Measurements from ENCODE around the gene PARVB.

PARVB gene

GRCh38 chr22:44187652-44188230 lies 163.6 kb downstream of the PARVB start:
- DNase-seq: no peak

- DNase-seq: no peak
Measured at GRCh38 chr22:44188316-44188715, 164.2 kb downstream of the PARVB start.

- no peak for DNase-seq
Measured at GRCh38 chr22:44188986-44189630, 165.0 kb downstream of the PARVB start.

GRCh38 chr22:44190381-44190976 lies 166.4 kb downstream of the PARVB start:
- DNase-seq: no peak

DNA sequence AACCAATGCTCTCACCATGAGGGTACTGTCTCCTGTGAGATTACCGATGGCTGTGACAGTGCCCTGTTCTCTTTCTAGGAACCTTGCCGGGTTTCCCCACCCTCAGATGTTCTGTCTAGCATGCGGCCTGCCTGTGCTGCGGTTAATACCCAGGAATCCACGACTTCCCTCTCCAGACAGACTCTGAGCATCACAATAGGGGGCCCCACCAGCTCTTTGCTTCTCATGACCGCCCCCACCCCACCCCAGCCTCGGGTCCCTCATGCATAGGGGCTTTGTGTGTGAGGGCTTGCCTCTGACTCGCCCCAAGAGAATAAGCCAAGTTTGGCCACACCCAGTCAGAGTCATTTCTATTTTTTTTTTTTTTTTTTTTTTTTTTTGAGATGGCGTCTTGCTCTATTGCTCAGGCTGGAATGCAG lies 166.9 kb downstream of the PARVB start:
- peak in 1 of 2 donors; percentile 12 for DNase-seq

DNA sequence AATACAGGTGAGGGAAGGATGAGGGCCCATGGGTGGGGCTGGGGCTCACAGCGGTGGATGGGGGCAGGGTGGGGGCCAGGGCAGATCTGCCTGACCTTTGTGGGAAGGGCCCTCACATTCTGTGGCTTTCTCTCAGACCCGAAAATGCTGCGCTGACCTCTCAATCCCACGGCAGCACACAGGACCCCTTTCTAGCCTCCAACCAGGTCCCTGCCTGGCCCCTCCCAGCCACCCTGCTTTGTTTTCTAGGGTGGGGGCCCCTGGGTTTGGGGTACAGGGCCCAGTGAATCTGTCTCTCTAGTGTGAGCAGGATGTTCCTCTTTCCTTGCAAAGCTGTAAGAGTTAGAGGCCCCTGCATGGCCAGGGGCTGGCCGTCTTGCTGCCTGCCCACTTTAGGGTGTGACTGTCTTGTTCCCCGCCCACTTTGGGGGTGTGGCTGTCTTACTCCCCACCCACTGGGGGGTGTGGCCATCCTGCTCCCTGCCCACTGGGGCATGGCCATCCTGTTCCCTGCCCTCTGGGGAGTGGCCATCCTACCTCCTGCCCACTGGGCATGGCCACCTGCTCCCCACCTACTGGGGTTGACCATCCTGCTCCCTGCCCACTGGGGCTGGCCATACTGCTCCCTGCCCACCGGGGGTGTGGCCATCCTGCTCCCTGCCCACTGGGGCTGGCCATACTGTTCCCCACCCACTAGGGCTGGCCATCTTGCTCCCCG lies 168.2 kb downstream of the PARVB start:
- no peak for DNase-seq

- DNase-seq: no peak
Measured at GRCh38 chr22:44192816-44193534, 168.9 kb downstream of the PARVB start.

- DNase-seq: no peak
Measured at GRCh38 chr22:44193535-44193891, 169.4 kb downstream of the PARVB start.

DNA sequence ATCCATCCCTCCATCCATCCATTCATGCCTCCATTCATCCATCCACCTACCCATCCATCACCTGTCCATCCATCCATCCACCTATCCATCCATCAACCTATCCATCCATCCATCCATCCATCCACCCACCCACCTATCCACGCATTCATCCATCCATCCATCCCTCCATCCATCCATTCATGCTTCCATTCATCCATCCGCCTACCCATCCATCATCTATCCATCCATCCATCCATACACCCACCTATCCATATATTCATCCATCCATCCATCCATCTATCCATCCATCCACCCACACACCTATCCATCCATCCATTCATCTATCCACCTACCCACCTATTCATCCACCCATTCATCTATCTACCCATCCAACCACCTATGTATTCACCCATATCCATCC lies 170.5 kb downstream of the PARVB start:
- no peak for DNase-seq

GRCh38 chr22:44195189-44195871 lies 171.2 kb downstream of the PARVB start:
- no peak for DNase-seq

DNA sequence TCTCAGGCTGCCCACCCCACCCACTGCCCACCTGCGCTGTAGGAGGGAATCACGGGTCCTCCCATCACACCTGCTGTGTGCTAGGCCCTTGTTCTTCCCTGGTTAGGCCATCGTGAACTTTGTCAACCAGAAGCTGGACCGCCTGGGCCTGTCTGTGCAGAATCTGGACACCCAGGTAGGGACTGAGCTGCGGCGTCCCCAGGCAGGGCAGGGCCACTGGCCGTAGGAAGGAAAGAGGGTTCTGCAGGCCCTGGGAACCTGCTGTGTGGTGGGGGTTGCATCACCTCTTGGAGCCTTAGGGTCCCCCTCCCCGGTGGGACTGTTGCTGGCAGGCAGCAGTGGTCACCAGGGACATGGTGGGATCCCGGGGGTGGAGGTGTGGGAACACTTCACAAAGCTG lies 172.1 kb downstream of the PARVB start:
- DNase-seq: no peak

- DNase-seq: no peak
Measured at GRCh38 chr22:44196731-44197131, 172.6 kb downstream of the PARVB start.

- no peak for DNase-seq
Measured at GRCh38 chr22:44197271-44197670, 173.2 kb downstream of the PARVB start.

DNA sequence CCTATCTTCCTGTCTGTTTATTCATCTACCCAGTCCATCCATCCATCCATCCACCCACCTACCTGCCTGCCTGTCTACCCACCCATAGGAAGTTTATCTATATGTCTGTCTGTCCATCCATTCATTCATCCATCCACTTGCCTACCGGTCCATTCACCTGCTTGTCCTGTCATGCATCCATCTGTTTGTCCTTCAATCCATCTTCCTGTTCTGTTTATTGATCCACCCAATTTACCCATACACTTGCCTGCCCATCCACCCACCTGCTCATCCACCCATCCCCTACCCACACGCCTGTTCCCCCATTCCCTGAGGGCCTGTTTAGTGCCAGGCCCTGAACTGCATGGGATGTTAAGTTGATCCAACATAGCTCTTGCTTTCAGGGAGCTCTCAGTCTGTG lies 175.1 kb downstream of the PARVB start:
- DNase-seq: no peak

GRCh38 chr22:44199866-44200265 lies 175.8 kb downstream of the PARVB start:
- DNase-seq: no peak

- no peak for DNase-seq
Measured at GRCh38 chr22:44200451-44200850, 176.3 kb downstream of the PARVB start.

- no peak for DNase-seq
Measured at GRCh38 chr22:44200855-44201550, 176.9 kb downstream of the PARVB start.

DNA sequence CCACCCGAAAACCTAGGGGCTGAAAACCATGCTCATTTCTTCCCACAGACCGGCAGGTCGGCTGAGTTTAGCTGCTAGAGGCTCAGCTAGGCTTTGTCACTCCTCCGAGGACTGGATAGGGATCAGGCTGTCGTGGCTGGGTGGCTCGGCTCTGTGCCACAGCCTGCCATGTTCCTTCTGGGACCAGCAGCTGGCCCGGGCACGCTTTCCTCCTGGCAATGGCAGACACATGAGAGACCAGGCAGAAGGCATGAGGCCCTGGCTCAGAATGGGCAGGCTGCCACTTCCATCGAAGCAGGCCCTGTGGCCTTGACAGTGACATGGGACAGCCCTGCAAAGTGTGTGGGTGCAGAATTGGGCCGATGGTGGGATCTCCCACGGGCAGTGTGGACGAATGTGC lies 177.6 kb downstream of the PARVB start:
- no peak for DNase-seq

DNA sequence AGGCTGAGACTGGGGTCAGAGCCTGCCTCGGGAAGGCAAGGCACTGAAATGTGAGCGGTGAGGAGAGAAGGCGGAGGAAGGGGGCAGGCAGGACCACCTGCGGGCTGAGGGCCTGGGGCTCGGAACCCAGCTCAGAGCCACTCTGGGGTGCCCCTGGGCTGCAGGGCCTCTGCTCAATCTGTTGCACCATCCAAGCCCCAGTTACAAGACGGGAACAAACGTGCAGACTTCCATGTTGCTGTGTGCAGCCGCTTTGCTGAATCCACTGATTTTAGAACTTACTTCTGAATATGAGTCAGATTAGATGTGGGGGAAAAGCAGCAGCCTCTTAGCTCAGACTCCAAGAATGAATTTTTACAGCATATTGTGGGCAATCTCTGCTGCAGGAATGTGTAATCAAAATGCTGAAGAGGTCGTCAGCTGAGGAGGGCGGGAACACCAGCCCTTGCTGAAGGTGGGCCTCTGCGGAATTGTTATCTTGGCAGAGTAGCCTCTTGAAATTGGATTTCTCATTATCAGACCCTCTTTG lies 178.2 kb downstream of the PARVB start:
- no peak for DNase-seq

GRCh38 chr22:44203203-44203602 lies 179.1 kb downstream of the PARVB start:
- no peak for DNase-seq

GRCh38 chr22:44204739-44205515 lies 180.8 kb downstream of the PARVB start:
- no peak for DNase-seq

Data from activated CD4-positive, alpha-beta T cell treated with anti-CD3 and anti-CD28 coated beads for 4 hours (primary cell).